NOMO-1 treated with DMSO at 0.1 percent for 48 hours (cell line): Measurements from ENCODE around the gene TCF25.
"Not testable (repeated sequence)": the region's sequence is repeated elsewhere in the genome, so short reads cannot be mapped to it uniquely, and the experiment has no call there.

Experiments
- DNase-seq: peaks from one replicate; lab custom pipeline; 2025; ENCODE audit not compliant: unreplicated experiment; lab: John Stamatoyannopoulos, UW

TCF25 gene, protein sequence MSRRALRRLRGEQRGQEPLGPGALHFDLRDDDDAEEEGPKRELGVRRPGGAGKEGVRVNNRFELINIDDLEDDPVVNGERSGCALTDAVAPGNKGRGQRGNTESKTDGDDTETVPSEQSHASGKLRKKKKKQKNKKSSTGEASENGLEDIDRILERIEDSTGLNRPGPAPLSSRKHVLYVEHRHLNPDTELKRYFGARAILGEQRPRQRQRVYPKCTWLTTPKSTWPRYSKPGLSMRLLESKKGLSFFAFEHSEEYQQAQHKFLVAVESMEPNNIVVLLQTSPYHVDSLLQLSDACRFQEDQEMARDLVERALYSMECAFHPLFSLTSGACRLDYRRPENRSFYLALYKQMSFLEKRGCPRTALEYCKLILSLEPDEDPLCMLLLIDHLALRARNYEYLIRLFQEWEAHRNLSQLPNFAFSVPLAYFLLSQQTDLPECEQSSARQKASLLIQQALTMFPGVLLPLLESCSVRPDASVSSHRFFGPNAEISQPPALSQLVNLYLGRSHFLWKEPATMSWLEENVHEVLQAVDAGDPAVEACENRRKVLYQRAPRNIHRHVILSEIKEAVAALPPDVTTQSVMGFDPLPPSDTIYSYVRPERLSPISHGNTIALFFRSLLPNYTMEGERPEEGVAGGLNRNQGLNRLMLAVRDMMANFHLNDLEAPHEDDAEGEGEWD

DNA sequence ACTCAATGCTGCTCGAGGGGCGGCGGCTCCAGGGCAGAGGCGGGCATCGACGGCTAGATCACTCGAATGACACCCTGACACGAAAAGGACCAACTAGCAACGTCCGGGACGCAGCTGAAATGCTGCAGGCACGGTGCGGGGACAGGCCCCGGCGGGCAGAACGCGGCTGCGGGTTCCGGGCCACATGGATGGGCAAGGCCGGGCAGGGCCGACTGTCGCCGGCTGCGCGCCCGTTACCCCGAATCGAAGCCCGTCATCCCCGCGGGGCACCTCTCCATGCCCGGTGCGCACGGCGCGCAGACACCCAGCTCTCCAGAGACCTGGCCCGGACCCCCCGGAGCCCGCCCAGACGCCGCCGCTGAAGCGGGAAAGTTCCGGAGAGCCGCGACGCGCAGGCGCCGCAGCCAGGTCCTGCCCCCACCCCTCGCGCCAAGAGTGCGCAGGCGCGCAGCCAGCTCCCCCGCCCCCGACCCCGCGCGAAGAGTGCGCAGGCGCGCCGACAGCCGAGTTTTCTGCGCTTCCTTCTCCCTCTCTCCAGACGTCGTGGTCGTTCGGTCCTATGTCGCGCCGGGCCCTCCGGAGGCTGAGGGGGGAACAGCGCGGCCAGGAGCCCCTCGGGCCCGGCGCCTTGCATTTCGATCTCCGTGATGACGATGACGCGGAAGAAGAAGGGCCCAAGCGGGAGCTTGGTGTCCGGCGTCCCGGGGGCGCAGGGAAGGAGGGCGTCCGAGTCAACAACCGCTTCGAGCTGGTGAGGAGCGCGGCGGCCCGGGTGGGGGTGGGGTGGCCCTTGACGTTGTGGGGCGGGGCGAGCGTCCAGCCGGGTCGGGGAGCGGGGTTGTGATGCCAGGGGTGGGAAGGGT lies at the start of gene TCF25:
TSS of gene TCF25 (plus strand) at position 484 of the 863 bp plus-strand sequence. CDS start at position 560, 76 bp downstream.
- DNase-seq: peak; percentile 76

GRCh38 chr16:89823824-89824148 lies 49.6 kb upstream of the TCF25 start:
- DNase-seq: not testable (repeated sequence)

GRCh38 chr16:89826531-89827382 lies 46.6 kb upstream of the TCF25 start:
- no peak for DNase-seq

DNA sequence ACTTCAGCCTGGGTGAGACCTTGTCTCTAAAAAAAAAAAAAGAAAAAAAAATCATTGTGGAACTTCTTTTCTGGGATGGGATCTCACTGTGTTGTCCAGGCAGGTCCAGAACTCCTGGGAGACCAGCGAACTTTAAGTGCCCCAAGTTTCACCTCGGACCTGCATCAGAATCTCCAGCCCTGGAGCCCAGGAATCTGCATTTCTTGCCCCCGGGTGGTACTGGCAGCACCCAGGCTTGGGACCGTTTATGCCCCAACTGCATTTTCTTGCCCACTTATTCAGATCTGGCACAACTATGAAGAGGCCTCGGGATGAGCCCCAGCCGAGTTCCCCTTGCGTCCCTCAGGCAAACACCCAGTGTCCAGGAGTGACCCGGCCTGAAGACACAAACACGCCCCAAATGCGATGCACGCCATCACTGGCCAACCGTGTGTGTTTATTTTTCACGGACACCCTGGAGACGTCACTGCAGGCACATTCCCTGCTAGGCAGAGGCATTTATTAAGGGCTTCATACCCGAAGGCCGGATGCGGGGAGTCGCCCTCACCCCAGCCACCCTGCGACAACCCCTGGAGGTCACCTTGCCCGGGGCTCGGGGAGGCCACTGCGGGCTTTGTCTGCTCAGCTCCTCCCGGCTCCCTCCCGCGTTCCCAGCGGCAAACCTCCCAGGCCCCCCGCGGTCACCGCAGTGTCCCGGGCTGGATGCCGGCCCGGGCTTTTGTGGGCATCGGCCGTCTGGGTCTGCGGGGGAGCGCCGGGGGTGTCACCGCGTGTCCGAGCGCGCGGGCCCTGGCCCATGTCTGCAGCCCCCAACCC lies 45.8 kb upstream of the TCF25 start:
- peak; percentile 2 for DNase-seq

DNA sequence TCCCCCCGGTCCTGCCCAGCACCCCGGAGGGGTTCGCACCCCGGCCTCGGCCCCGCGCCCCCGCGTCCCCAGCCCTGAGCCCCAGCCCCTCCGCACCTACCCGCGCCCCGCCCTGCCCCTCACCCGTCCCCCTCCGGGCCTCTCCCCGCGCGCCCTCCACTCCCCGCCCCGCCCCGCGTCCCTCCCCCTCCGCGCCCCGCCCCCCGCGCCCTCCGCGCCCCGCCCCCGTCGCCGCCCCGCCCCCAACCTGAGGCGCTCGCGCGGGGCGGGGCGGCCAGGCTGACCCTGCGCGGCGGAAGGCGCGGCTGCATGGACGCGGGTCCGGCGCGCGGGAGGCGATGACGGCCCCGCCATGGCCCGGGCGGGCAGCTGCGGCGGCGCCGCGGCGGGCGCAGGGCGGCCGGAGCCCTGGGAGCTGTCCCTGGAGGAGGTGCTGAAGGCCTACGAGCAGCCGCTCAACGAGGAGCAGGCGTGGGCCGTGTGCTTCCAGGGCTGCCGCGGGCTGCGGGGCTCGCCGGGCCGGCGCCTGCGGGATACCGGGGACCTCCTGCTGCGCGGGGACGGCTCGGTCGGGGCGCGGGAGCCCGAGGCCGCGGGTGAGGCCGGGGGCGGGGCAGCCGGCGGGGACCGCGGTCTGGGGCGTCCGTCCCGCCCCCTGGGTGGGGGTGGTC lies 45.1 kb upstream of the TCF25 start, which contains the start of gene SPIRE2:
TSS of gene SPIRE2 (plus strand) at position 277 of the 671 bp plus-strand sequence. CDS start at position 353, 76 bp downstream.
- DNase-seq: peak; percentile 72

DNA sequence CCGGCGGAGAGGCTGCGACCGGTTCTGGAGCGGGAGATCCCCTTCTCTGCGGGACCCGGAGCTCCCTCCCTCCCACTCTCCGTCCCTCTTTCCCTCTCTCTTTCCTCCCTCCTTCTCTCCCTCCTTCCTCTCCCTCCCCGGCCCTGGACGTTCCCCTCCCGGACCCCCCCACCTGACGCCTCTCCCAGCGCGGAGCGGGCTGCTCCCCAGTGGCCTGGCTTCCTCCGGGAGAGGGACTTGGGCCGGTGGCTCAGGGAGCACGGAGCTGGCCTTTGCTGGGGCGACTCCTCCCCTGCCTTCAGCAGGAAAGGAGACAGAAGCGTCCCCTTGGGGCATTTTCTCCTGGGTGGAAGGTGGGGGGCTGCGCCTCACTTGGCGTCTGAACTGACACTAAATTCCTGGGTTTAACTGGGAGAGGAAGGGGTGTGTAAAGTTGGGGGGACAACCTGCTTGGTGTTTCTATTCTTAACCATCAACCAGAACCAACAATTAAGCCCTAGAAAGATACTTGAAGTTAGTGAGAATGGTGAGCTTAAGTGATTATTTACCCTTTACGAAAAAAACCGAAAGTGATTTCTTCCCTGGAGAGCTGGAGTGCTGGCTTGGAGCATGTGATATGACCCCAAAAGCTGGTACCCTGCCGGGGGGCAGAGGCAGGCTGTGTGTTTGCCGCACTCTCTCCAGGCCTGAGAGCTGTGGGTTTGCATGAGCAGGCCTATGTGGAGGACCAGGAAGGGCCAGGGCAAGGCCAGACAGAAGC lies 44.3 kb upstream of the TCF25 start:
- DNase-seq: no peak

- DNase-seq: no peak
Measured at GRCh38 chr16:89829630-89830437, 43.6 kb upstream of the TCF25 start.

- DNase-seq: no peak
Measured at GRCh38 chr16:89831810-89832328, 41.5 kb upstream of the TCF25 start.

- DNase-seq: not testable (repeated sequence)
Measured at GRCh38 chr16:89833664-89834363, 39.6 kb upstream of the TCF25 start.

- not testable (repeated sequence) for DNase-seq
Measured at GRCh38 chr16:89834813-89835363, 38.5 kb upstream of the TCF25 start.

DNA sequence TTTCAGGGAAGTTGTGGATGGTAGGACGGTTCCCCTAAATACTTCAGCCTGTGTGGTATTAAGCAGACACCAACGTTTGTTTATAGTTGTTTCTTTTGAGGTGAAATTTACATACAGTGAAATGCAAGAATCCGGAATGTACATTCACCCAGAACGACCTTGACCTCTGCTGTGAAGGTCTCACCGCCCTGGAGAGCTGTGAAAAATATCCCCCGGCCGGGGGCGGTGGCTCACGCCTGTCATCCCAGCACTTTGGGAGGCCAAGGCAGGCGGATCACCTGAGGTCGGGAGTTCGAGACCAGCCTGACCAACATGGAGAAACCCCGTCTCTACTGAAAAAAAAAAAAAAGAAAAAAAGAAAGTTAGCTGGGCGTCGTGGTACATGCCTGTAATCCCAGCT lies 36.9 kb upstream of the TCF25 start:
- DNase-seq: not testable (repeated sequence)

GRCh38 chr16:89837014-89837546 lies 36.3 kb upstream of the TCF25 start:
- DNase-seq: no peak

DNA sequence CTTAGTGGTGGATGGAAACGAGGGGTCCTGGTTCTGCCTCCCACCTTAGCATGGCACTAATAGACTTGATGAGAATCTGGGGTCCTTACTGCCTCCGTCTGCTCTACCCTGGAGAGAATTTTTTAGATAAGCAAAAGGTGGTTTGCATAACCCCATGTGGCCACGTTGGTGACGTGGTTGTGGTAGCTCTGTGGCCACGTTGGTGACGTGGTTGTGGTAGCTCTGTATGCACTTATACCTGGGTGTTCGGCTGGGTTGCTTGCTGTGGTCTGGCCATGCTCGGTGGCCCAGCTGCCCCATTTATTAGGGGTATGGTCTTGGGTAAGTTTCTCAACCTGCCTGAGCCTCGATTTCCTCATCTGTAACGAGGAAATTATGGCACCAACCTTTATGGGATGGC lies 32.1 kb upstream of the TCF25 start:
- DNase-seq: peak; percentile 4

DNA sequence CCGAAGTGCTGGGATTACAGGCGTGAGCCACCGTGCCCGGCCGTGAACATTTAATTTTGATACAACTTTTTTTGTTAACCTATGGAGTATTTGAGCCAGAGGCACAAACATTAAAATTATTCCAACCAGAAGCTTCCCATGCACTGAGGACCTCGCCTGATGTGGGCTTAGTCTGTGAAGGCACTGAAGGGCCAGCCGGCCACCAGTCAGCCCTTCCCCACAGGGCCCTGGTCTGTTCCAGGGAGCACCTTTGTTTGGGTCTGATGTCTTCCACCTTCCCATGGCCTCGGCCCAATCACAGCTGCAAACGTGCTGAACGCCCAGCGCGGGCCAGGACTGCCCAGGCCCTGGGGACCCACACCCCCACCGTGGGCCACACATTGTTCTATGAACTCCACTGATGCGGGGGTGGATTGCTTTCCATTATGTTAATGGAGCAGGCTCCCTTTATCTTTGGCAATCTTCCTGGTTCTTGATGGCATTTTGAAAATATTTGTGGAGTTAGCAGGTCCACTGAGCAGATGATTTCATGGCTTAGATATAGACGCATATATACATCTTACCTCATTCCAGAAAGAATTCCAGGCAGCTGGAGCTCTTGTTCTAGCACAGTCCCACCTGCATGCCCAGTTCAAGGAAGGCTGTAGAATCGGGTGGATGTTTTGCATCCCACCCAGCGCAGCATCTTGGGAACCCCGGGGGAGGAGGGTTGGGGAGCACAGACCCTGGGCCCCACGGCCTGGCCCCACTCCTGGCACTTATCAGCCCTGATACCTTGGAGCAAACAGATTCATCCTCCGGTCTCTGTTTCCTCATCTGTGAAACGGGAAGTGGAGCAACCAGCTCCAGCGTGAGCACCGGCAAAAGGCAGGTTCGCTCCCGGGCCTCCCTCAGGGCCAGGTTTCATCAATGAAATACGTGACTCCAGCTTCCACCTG lies 30.7 kb upstream of the TCF25 start:
- DNase-seq: peak; percentile 3
